K562 (cell line): ENCODE data around the gene KMT2E. TPM values are rescaled to one million over a fixed set of nuclear protein-coding genes. Genes with fewer than 3 reads are reported as not detected.
A peak's percentile ranks its signal among the peaks of the same experiment; 100 is the strongest.

Source experiments
- BRCA1 ChIP-seq, 2 experiments: fragments of 450-650 bp in 1 of 2; sonication (generic) in 1 of 2; formaldehyde crosslinking in 1 of 2; IDR thresholded peaks; 2 replicates each; pipeline versions ENCODE4 v1.5.0 to v1.6.1; 2017 to 2020; ENCODE audit warnings: mild to moderate bottlenecking in 1 of 2, missing genetic modification reagents in 1 of 2
- ERF ChIP-seq: fragments of 450-650 bp; formaldehyde crosslinking; IDR thresholded peaks from 2 replicates; pipeline ENCODE4 v1.4.0; 2020; ENCODE audit warnings: mild to moderate bottlenecking, mixed read lengths
- GABPB1 ChIP-seq: sonication (generic); formaldehyde crosslinking; IDR thresholded peaks from 2 replicates; pipeline ENCODE4 v1.8.0; 2022; ENCODE audit warnings: mild to moderate bottlenecking, missing genetic modification reagents
- NCOR1 ChIP-seq: fragments of 450-650 bp; IDR thresholded peaks from 2 replicates; pipeline ENCODE4 v1.6.1; 2016; ENCODE audit warnings: mild to moderate bottlenecking, moderate library complexity
- POLR2A ChIP-seq: fragments of 450-650 bp; conservative IDR thresholded peaks from 2 replicates; pipeline ENCODE4 v1.6.1; 2016
- POLR2AphosphoS5 ChIP-seq: IDR thresholded peaks from 2 replicates; pipeline ENCODE4 v1.6.1; 2011; ENCODE audit warnings: mild to moderate bottlenecking, low read depth, low read length, moderate library complexity; ENCODE audit not compliant: control insufficient read depth, insufficient read depth
- PTTG1 ChIP-seq: fragments of 450-650 bp; IDR thresholded peaks from 2 replicates; pipeline ENCODE4 v1.6.1; 2016; ENCODE audit warnings: low read depth, mild to moderate bottlenecking, missing genetic modification characterization, missing compliant biosample characterization
- SAFB2 ChIP-seq: fragments of 200-400 bp; formaldehyde crosslinking; IDR thresholded peaks from 2 replicates; pipeline ENCODE4 v1.6.1; 2018; ENCODE audit warnings: borderline replicate concordance, low read length, low read depth, moderate library complexity; ENCODE audit not compliant: severe bottlenecking
- ZNF174 ChIP-seq: fragments of 250-450 bp; sonication (Bioruptor Pico); IDR thresholded peaks from 2 replicates; pipeline ENCODE4 v1.4.0; 2020; ENCODE audit warnings: mild to moderate bottlenecking
- ZNF175 ChIP-seq: fragments of 200-800 bp; sonication (Bioruptor generic); IDR thresholded peaks from 2 replicates; pipeline ENCODE4 v1.6.1; 2016; ENCODE audit warnings: low read depth, mild to moderate bottlenecking, missing genetic modification characterization, missing compliant biosample characterization
- ZNF282 ChIP-seq: sonication (generic); formaldehyde crosslinking; IDR thresholded peaks from 2 replicates; pipeline ENCODE4 v1.8.1; 2023; ENCODE audit warnings: missing genetic modification reagents
- ZNF444 ChIP-seq: fragments of 250-450 bp; sonication (Bioruptor Pico); IDR thresholded peaks from 2 replicates; pipeline ENCODE4 v1.4.0; 2020; ENCODE audit warnings: mild to moderate bottlenecking, moderate library complexity
- polyA plus RNA-seq, 8 experiments: library from polyadenylated mRNA; depleted of rRNA in 4 of 8; stranded (reverse) in 5 of 8; unstranded in 3 of 8; fragments of >200 nt; fragmentation: Nextera tagmentation in 2 of 8; fragmentation: Illumina TruSeq in 1 of 8; extraction: Ambion mirVana in 2 of 8; extraction: Trizol in 1 of 8; gene quantifications; 2 replicates each; pipeline versions ENCODE4 v1.2.1 to v1.2.3, GENCODE V29; 2011 to 2014; ENCODE audit warnings: inconsistent platforms in 1 of 8, missing spikeins in 1 of 8
- total RNA-seq, 7 experiments: library from RNA; depleted of rRNA in 6 of 7; stranded (reverse); fragments of >200 nt in 6 of 7; fragmentation: Illumina TruSeq in 2 of 7; extraction: Trizol in 2 of 7; gene quantifications; 2 replicates each; pipeline versions ENCODE4 v1.2.1 to v1.2.3, GENCODE V29; 2011 to 2021; ENCODE audit warnings: low replicate concordance in 1 of 7
- TF ChIP-seq, protein P1 (sequence below): fragments of 250-450 bp; sonication (Bioruptor Pico); IDR thresholded peaks from 2 replicates; pipeline ENCODE4 v1.6.1; 2021; ENCODE audit warnings: mild to moderate bottlenecking
- TF ChIP-seq, protein P2 (sequence below): fragments of 250-450 bp; sonication (Bioruptor Pico); IDR thresholded peaks from 2 replicates; pipeline ENCODE4 v1.4.0; 2020; ENCODE audit warnings: mild to moderate bottlenecking, moderate library complexity, borderline replicate concordance
- TF ChIP-seq, protein P3 (sequence below): fragments of 150-350 bp; conservative IDR thresholded peaks from 2 replicates; pipeline ENCODE4 v1.6.1; 2014; ENCODE audit warnings: low read length
- TF ChIP-seq, protein P4 (sequence below), 2 experiments: fragments of 200-800 bp in 1 of 2; sonication (Bioruptor generic) in 1 of 2; sonication (generic) in 1 of 2; formaldehyde crosslinking in 1 of 2; IDR thresholded peaks in 1 of 2; conservative IDR thresholded peaks in 1 of 2; 2 replicates each; pipeline versions ENCODE4 v1.5.0 to v1.6.1; 2016 to 2020; ENCODE audit warnings: missing compliant biosample characterization in 1 of 2, missing genetic modification characterization in 1 of 2, missing genetic modification reagents in 1 of 2
- TF ChIP-seq, protein P5 (sequence below): fragments of 200-800 bp; sonication (Bioruptor generic); IDR thresholded peaks from 2 replicates; pipeline ENCODE4 v1.6.1; 2017; ENCODE audit warnings: missing genetic modification characterization, missing compliant biosample characterization

The KMT2E gene
- total and polyA plus RNA-seq, 9 of the 15 experiments (the other 6 are each of a cell fraction or from before 2014, with no cell fraction given), result 8.9 to 55.3 (median 38.1) TPM

DNA sequence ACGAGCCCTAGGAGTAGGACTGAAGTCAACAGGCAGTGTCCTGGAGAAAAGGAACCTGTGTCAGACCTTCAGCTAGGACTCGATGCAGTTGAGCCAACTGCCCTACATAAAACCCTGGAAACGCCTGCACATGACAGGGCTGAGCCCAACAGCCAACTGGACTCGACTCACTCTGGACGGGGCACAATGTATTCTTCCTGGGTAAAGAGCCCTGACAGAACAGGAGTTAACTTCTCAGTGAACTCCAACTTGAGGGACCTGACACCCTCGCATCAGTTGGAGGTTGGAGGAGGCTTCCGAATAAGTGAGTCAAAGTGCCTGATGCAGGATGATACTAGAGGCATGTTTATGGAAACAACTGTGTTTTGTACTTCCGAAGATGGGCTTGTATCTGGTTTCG lies 93.5 kb downstream of the KMT2E start (continued):
- TF ChIP-seq, protein P1, sequence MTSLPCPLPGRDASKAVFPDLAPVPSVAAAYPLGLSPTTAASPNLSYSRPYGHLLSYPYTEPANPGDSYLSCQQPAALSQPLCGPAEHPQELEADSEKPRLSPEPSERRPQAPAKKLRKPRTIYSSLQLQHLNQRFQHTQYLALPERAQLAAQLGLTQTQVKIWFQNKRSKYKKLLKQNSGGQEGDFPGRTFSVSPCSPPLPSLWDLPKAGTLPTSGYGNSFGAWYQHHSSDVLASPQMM, result no peak
- TF ChIP-seq GABPB1, result no peak
- TF ChIP-seq BRCA1 (IDR thresholded peaks at IDR 0.05), result no peak
- 0 out of 2 replicates have a peak, but pooled peaks have one; percentile 49 for TF ChIP-seq BRCA1 (CRISPR knock-in tag; IDR thresholded peaks at IDR 0.05)
- TF ChIP-seq, protein P2, sequence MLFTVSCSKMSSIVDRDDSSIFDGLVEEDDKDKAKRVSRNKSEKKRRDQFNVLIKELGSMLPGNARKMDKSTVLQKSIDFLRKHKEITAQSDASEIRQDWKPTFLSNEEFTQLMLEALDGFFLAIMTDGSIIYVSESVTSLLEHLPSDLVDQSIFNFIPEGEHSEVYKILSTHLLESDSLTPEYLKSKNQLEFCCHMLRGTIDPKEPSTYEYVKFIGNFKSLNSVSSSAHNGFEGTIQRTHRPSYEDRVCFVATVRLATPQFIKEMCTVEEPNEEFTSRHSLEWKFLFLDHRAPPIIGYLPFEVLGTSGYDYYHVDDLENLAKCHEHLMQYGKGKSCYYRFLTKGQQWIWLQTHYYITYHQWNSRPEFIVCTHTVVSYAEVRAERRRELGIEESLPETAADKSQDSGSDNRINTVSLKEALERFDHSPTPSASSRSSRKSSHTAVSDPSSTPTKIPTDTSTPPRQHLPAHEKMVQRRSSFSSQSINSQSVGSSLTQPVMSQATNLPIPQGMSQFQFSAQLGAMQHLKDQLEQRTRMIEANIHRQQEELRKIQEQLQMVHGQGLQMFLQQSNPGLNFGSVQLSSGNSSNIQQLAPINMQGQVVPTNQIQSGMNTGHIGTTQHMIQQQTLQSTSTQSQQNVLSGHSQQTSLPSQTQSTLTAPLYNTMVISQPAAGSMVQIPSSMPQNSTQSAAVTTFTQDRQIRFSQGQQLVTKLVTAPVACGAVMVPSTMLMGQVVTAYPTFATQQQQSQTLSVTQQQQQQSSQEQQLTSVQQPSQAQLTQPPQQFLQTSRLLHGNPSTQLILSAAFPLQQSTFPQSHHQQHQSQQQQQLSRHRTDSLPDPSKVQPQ (CRISPR knock-in tag), result no peak
- no peak for TF ChIP-seq ZNF282 (CRISPR knock-in tag)
- no peak for TF ChIP-seq PTTG1
- TF ChIP-seq NCOR1, result no peak
- TF ChIP-seq, protein P3, sequence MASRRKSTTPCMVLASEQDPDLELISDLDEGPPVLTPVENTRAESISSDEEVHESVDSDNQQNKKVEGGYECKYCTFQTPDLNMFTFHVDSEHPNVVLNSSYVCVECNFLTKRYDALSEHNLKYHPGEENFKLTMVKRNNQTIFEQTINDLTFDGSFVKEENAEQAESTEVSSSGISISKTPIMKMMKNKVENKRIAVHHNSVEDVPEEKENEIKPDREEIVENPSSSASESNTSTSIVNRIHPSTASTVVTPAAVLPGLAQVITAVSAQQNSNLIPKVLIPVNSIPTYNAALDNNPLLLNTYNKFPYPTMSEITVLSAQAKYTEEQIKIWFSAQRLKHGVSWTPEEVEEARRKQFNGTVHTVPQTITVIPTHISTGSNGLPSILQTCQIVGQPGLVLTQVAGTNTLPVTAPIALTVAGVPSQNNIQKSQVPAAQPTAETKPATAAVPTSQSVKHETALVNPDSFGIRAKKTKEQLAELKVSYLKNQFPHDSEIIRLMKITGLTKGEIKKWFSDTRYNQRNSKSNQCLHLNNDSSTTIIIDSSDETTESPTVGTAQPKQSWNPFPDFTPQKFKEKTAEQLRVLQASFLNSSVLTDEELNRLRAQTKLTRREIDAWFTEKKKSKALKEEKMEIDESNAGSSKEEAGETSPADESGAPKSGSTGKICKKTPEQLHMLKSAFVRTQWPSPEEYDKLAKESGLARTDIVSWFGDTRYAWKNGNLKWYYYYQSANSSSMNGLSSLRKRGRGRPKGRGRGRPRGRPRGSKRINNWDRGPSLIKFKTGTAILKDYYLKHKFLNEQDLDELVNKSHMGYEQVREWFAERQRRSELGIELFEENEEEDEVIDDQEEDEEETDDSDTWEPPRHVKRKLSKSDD, result no peak
- TF ChIP-seq SAFB2, result no peak
- TF ChIP-seq ERF (CRISPR knock-in tag), result 0 out of 2 replicates have a peak, but pooled peaks have one; percentile 45
- TF ChIP-seq, protein P4, sequence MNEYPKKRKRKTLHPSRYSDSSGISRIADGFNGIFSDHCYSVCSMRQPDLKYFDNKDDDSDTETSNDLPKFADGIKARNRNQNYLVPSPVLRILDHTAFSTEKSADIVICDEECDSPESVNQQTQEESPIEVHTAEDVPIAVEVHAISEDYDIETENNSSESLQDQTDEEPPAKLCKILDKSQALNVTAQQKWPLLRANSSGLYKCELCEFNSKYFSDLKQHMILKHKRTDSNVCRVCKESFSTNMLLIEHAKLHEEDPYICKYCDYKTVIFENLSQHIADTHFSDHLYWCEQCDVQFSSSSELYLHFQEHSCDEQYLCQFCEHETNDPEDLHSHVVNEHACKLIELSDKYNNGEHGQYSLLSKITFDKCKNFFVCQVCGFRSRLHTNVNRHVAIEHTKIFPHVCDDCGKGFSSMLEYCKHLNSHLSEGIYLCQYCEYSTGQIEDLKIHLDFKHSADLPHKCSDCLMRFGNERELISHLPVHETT (CRISPR knock-in tag; conservative IDR thresholded peaks at IDR 0.05 in 1 of 2, IDR thresholded peaks at IDR 0.05 in 1 of 2), result no peak
- TF ChIP-seq, protein P5, sequence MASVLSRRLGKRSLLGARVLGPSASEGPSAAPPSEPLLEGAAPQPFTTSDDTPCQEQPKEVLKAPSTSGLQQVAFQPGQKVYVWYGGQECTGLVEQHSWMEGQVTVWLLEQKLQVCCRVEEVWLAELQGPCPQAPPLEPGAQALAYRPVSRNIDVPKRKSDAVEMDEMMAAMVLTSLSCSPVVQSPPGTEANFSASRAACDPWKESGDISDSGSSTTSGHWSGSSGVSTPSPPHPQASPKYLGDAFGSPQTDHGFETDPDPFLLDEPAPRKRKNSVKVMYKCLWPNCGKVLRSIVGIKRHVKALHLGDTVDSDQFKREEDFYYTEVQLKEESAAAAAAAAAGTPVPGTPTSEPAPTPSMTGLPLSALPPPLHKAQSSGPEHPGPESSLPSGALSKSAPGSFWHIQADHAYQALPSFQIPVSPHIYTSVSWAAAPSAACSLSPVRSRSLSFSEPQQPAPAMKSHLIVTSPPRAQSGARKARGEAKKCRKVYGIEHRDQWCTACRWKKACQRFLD, result no peak
- no peak for TF ChIP-seq ZNF174 (CRISPR knock-in tag)
- 0 out of 2 replicates have a peak, but pooled peaks have one; percentile 16 for TF ChIP-seq POLR2AphosphoS5
- peak; percentile 55 for TF ChIP-seq POLR2A
- no peak for TF ChIP-seq ZNF444
- no peak for TF ChIP-seq ZNF175 (CRISPR knock-in tag)
- TF ChIP-seq, all 486 proteins: peak for 8
